GM19193 (cell line): ENCODE measurements around the gene STEAP3.

Source experiments
- POLR2A ChIP-seq: IDR thresholded peaks from 4 replicates; pipeline ENCODE4 v1.6.1; 2011; ENCODE audit not compliant: insufficient read depth, insufficient read length; ENCODE audit errors: extremely low read depth

STEAP3 gene

GRCh38 chr2:119253760-119254600, 30.3 kb downstream of the STEAP3 start:
- TF ChIP-seq POLR2A, result no peak

- no peak for TF ChIP-seq POLR2A
Measured at GRCh38 chr2:119254601-119255080, 31.0 kb downstream of the STEAP3 start.

GRCh38 chr2:119255760-119256581, 32.3 kb downstream of the STEAP3 start:
- TF ChIP-seq POLR2A, result no peak

- no peak for TF ChIP-seq POLR2A
Measured at GRCh38 chr2:119256582-119256921, 32.9 kb downstream of the STEAP3 start.

DNA sequence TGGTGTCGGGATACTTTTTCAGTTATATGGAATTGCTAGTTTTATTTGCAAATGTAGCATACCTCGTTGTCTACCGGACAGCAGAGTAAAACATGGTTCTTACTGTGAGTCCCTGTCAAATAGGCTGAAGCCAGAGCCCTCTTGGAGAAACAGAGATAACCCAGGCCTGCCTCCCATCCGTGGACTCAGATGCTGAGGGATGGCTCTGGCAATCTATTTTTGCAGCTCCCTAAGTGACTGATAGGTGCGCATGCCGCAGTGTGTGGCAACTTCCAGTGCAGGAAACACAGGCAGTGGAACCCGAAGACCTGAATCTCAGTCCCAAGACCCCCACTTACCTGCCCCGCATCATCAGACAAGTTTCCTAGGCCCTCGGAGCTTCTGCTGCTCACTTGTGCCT, 33.6 kb downstream of the STEAP3 start:
- no peak for TF ChIP-seq POLR2A

DNA sequence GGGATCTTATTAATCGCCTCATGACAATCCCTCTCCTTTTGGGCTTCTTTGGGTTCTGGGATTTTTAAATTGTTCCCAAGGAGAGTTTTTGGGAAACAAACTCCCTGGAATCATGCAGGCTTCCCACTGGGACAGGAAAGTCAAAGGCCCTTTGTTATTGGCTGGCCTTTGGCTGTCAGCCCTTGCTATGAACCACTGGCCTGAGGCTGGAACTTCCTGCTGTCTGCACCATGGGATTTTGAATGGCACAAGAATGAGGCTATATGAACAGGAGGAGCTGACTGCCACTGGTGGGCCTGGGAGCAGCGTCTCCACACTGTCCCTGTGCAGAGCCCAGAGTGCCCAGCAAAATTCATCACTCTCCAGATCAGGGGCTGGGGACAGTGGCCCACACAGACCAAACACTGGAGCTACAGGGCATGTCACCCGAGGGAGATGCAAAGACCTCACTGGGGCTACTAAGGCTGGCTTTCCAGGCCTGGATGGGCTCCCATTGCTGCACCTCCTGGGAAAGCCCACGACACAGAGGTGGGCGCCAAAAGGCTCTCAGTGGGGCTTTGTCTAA, 35.7 kb downstream of the STEAP3 start:
- TF ChIP-seq POLR2A, result no peak

DNA sequence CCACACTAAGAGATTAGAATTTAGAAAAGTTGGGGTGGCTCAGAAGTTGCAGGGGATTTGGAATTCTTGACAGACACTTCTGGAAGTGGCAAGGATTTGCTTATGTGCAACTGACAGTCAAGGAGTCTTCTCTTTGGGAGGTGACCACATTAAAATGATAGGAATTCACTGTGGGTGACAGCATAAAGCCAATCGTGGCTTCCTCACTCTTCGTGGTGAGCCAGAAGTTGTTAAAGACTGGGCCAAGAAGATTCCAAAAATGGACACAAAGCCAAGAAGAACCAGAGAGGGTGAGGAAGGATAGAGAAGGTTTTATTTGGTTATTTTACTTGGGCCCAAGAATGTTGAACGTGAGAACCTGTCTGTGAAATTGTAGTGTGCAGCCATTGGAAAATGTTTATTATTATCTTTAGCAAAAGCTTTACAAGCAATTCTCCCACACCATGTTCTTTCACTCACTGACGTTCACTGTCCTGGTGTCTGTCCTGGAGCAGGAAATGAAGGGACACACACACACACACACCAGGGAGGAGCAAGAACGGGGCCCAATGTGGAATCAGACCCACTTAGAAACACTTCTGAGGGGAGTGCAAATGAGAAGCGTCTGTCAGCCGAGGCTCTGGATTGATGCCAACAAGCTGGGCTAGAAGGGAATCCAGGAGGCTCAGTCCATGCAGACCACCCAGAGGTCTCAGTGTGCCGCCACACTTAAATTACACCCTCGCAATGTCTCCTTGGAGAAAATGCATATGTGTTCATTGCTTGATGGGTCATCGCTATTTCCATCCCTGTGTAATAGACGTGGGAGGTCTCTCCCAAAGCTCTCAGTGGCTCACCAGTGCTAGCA, 37.2 kb downstream of the STEAP3 start:
- TF ChIP-seq POLR2A, result no peak

DNA sequence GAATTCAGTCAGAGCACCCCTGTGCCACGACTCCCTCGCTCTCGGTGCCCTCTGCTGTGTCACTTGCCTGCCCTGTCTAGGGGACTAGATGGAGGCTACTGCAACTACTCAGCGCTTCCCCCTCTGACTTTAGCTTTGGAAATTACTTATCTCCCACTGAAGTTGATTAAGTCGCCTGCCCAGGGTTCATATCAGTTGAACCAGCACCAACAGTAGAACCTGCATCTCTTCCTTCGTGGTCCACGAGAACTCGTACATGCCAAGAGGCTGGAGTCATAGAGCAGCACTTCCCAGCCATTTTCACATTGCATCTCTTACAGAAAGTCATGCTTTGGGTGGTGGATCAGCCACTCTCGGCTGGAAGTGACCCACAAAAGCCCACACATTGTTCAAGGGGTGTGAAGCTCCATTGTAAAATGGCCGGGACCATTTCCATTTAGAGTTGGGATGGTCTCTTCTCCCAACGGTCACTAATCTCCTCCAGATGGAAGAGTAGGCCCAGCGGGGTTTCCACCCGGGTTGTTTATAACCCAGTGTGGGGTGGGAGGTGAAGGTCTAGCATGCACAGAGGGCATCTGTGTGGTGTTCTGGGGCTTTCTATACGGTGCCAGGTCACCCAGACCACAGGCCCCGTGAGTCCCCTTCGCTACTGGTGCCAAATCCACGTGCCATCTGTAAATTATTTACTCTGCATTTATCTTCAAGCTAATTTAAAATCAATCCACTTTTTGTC, 38.0 kb downstream of the STEAP3 start:
- TF ChIP-seq POLR2A, result no peak

- TF ChIP-seq POLR2A, result no peak
Measured at GRCh38 chr2:119263025-119263424, 39.4 kb downstream of the STEAP3 start.

GRCh38 chr2:119263656-119264055, 40.0 kb downstream of the STEAP3 start:
- no peak for TF ChIP-seq POLR2A

DNA sequence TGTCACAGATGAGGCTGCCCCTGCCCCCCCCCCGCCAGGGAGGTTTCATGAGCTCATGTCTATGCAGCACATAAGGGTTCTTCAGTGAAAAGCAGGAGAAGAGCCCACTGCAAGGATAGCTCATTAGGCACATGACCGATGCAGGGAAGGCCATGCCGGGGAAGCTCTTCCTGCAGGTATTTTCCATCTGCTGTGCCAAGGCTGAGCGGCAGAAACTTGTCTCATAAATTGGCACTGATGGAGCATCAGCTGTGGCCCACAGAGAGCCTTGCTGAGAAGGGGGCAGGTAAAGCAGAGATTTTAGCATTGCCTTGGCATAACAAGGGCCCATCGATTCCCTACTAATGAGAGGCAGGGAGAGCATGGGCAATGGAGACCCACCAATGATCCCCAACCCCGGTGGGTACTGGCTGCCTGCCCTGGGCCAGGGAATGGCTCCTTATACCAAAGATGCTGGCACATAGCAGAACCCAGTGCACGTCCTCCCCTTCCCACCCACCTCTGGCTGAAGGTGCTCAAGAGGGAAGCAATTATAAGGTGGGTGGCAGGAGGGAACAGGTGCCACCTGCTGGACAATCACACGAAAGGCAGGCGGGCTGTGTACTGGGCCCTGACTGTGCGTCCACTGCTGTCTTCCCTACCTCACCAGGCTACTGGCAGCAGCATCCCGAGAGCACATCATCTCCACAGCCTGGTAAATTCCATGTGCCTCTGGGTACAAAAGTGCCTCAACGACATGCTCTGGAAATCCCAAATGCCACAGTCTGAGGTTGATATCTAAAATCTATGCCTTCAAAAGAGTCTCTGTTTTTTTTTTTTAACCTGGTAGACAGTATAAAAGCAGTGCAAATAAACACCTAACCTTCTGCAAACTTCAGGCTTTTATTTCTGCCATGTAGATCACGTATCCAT, 41.4 kb downstream of the STEAP3 start:
- no peak for TF ChIP-seq POLR2A

- no peak for TF ChIP-seq POLR2A
Measured at GRCh38 chr2:119265693-119266066, 42.0 kb downstream of the STEAP3 start.

DNA sequence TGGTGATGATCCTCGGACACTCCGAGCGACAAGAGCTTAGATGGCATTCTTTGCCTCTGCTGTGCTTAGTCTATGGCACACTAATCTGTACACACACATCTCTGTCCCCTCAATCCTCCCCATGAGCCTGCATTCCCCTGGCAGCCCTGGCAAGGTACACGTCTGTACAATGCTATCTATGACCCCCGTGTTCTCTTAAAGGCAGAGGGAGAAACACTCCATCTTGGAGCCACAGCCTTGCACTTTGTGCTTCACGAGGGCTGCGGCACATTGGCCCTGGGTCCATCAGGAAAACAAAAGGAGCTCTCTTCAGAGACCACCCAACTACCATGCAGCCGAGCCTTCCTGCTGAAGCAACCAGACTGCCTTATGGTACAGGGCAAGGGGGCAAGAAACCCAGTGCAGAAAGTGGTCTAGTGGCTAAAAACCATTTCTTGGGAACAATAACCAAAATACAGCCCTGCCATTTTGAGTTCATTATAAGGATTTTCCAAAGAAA, 42.5 kb downstream of the STEAP3 start:
- no peak for TF ChIP-seq POLR2A
